NCI-H1048 (cell line): ENCODE measurements around the gene GMPPB.
"Not testable (repeated sequence)": the region's sequence is repeated elsewhere in the genome, so short reads cannot be mapped to it uniquely, and the experiment has no call there.

ENCODE experiments used
- DNase-seq: peaks from one replicate; lab custom pipeline; 2025; lab: John Stamatoyannopoulos, UW

Gene GMPPB

GRCh38 chr3:49713336-49714105, 10.2 kb downstream of the GMPPB start:
- DNase-seq, result no peak

DNA sequence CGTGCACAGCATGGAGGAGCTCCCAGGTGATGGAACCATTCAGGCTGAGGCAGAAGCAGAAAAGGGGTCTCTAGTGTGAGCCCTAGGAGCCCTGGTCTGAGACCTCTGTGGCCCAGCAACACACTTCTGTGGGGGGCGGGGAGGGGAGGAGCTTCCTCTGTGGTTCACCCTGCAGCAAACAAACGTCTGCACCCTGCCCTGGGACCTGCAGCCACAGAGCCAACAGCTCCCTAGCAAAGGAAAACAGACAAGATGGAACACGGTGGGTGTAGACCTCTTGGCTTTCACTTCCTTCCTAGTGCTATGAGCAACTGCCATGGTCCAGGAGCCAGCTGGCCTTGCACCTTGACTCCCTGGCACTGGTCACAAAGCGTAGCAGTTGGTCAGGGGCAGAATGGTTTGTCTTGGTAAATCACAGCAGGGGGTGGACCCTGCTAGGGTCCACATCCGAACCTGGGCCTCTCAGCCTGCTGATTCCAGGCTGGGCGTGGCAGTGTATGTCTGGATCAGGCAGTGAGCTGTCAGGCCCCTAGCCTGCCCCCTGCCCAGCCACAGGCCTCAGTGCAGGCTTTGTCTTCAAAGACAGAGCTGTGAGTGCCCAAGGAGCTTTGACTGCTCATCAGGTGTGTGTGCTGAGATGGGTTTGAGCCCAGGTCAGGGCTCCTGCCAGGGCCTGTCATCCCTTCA, 11.0 kb downstream of the GMPPB start:
- no peak for DNase-seq

GRCh38 chr3:49712166-49712565, 11.6 kb downstream of the GMPPB start:
- no peak for DNase-seq

DNA sequence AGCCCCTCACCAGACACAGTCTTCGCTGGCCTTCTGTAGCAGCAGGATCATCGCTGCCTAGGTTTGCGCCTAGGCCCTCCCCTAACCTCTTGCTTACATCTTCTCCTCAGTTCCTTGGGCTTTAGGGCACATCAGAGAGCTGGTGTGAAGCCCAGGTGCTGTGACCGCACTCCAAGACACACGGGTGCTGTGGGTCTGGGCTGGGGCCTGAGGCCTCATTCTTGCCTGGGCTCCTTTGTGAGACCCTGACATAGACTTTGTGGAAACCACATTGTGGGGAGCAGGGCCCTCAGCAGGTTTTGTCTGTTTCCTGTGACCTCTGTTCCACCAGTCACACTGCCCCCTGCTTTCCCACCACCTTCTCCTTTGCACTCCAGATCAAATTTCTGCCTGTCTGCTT, 12.3 kb downstream of the GMPPB start:
- DNase-seq, result no peak

DNA sequence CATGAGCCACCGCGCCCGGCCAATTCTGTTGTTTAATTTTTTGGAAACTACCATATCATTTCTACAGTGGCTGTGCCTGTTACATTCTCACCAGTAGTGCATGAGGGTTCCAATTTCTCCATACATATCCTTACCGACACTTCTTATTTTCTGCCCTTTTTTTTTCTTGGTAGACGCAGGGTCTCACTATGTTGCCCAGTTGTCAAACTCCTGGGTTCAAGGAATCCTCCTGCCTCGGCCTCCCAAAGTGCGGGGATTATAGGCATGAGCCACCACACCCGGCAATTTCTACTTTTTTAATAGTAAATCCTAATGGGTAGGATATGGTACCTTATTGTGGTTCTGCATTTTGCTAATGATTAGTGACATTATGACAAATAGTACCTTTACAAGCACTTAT, 13.9 kb downstream of the GMPPB start:
- no peak for DNase-seq

GRCh38 chr3:49707113-49707480, 16.7 kb downstream of the GMPPB start:
- DNase-seq, result no peak

GRCh38 chr3:49706456-49707112, 17.2 kb downstream of the GMPPB start:
- DNase-seq, result no peak

- no peak for DNase-seq
These were observed 18.3 kb downstream of the GMPPB start for GRCh38 chr3:49705390-49705960.

DNA sequence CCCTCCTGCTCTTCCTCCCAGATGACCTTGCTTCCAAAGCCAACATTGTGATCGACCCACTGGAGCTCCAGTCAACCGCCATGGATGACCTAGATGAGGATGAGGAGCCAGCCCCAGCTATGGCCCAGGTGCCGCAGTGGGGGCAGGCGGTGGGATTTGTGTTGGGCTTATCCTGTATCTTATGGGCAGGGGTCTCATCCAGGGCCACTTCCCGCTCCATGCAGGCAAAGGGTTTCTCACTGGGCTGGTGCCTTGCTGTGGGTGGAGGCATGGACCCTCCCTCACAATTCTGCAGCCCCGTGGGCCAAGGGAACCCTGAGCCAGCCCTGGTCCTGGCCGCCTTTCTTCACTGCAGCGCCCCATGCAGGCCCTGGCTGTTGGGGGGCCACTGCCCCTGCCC, 19.1 kb downstream of the GMPPB start:
- no peak for DNase-seq

DNA sequence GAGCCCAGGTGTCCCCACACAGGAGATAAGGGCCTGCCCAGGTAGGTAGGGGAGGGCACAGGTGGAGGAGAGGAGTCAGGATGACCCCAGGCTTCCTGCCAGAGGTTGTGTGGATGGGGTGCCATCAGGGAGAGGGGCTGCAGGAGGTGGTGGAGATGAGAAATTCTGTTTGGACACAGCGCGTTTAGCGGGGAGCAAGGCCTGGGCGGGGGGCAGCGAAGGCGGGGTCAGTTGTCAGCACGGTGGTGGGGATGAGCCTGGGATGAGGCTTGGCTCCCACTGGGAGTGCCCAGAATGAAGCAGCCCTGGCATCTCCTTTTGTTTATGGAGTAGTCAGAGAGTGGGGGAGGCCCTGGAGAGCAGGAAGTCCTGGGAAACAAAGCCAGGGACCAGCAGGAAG, 19.8 kb downstream of the GMPPB start:
- no peak for DNase-seq

GRCh38 chr3:49703443-49703927, 20.3 kb downstream of the GMPPB start:
- DNase-seq, result no peak

DNA sequence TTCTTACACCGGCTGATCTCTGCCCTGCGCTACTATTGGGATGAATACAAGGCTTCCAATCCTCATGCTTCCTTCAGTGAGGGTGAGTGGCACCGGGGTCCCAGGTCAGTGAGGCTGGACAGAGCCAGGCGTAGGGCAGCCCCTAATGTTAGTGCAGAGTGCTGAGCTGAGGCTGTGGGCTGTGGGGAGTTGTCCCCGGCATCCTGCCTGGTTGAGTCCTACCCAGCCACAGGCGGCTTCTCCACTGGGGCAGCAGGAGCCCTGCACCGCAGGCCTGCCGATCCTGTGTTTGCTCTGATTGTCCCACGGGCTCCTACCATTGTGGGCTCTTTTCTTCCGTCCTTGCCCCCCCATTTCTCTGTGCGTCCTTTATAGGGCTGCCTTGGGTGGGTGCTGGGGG, 21.1 kb downstream of the GMPPB start:
- DNase-seq, result no peak

DNA sequence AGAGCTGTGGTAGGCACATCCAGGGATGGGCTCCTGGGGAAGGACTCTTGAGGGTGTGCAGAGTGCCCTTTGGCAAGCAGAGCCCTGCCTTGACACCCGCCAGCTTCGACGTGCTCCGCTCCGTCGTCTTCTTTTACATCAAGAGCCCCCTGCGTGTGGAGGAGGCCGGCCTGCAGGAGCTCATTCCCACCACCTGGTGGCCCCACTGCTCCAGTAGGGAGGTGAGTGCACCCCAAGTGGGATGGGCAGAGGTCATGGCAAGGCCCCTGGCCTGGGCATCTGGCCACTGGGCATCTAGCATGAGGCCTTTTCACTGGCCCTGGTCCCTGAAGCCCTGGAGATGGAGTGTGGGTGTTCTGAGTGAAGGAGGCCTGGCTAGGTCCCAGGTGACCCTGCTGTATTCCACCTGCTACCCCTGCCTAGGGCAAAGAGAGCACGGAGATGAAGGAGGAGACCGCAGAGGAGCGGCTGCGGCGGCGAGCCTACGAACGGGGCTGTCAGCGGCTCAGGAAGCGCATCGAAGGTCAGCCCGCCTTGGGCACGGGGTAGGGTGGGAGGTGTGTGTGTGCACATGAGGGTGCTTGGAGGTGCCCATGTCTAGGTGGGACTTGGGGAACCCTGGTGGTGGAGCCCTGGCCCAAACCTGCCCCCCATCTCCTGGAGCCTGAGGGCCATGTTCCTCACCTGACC, 22.2 kb downstream of the GMPPB start:
- DNase-seq, result no peak

- no peak for DNase-seq
These were observed 23.2 kb downstream of the GMPPB start for GRCh38 chr3:49700453-49701128.

GRCh38 chr3:49700014-49700413, 23.7 kb downstream of the GMPPB start:
- no peak for DNase-seq

DNA sequence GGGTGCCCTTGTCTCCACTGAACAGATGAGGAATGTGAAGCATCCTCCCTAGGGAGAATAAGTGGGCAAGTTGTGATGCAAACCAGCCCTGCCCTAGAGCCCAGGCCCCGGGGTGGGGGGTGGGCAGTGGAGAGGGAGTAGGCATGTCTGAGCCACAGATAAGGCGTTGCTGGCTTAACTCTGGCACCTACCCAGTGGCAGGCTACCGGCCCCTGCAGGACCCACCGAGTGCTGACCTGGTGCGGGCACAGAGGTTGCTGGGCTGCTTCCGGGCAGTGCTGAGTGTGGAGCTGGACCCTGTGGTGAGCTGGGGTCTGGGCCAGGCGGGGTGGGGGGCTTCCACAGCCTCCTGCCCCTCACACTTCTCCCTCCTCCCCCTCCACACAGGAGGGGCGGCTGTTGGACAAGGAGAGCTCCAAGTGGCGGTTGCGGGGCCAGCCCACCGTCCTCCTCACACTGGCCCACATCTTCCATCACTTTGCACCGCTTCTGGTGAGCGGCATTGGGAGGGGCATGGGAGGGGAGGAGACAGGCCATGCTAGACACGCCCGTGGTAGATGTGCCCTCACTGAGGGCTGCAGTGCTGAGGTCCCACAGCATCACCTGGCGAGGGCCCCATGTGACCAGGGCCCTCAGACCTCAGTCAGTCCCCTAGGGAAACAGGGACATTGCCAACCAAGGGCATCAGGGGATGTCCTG, 24.3 kb downstream of the GMPPB start:
- no peak for DNase-seq

DNA sequence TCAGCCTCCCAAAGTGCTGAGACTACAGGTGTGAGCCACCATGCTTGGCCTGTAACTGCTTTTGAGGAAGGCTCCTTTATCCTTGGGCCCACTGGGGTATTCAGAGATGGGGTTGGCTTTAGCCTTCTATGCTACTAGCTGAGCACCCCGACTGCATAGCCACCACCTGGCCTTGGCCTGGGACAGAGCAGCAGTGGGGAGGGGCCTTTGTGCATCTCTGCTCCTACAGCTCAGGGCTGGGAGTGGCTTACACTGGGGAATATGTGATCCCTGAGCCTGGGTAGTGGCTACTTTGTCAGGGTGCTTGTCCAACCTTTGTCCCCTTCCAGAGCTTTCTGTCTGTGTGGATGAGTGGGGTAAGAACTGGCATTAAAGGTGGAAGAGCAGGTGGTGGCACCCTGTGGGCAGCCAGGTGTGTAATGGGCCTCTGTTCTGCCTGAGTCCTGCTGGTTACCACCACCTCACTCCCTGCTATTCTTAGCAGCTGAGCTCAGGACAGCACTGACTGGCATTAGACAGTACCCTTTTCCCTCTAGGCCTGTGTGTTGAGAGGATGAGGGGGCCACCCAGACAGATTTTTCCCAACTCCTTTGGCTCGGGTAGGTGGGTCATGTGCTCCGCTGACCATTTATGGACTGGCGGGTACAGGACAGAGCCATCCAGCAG, 28.3 kb downstream of the GMPPB start:
- not testable (repeated sequence) for DNase-seq

DNA sequence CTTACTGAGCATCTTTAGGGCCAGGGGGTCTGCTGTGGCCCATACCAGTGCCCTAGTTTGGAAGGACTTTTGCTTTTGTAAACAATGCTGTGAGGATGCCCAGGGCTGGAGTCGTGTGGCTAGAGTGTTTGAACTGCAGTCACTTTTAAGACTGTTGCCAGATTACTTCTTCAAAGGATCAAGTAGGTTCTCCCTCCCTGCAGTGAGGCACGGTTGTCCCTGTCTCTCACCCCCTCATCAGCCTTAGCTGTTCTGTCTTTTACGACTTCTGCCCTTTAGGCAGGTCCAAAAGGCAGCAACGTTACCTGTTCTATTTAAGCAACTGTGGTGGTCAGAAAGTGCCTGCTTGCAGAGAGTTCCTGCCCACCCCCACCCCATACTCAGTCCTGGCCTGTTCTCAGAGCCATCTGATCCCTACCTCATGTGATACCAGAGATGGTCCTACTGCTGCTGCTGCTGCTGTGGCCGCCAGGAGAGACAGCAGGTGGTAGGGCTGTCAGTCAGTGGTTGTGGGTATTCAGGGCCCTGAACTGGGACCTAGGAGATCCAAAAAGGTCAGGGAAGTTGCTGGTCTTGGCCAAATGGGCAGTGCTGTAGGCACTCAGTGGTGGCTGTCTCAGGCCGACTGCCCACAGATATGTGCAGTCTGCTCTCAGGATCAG, 29.2 kb downstream of the GMPPB start:
- not testable (repeated sequence) for DNase-seq

- DNase-seq, result not testable (repeated sequence)
These were observed 32.3 kb downstream of the GMPPB start for GRCh38 chr3:49691481-49691880.

GRCh38 chr3:49690856-49691255, 32.9 kb downstream of the GMPPB start:
- DNase-seq, result not testable (repeated sequence)
